ENCODE results near the gene RET.
"Not testable (repeated sequence)": the region's sequence is repeated elsewhere in the genome, so short reads cannot be mapped to it uniquely, and the experiment has no call there.

Gene RET

GRCh38 chr10:43079856-43080255 is 3.0 kb downstream of the RET start:
- DNase-seq: no peak

- no peak for DNase-seq
These were observed 5.2 kb downstream of the RET start for GRCh38 chr10:43082087-43082486.

GRCh38 chr10:43082746-43083145 is 5.9 kb downstream of the RET start:
- no peak for DNase-seq

GRCh38 chr10:43083764-43084163 is 6.9 kb downstream of the RET start:
- no peak for DNase-seq

- DNase-seq: no peak
These were observed 7.9 kb downstream of the RET start for GRCh38 chr10:43084812-43085211.

GRCh38 chr10:43086321-43086942 is 9.6 kb downstream of the RET start:
- DNase-seq: no peak

GRCh38 chr10:43089519-43089918 is 12.7 kb downstream of the RET start:
- DNase-seq: no peak

- DNase-seq: no peak
These were observed 13.3 kb downstream of the RET start for GRCh38 chr10:43090188-43090587.

GRCh38 chr10:43090664-43091063 is 13.8 kb downstream of the RET start:
- no peak for DNase-seq

- no peak for DNase-seq
These were observed 15.0 kb downstream of the RET start for GRCh38 chr10:43091846-43092245.

- DNase-seq: no peak
These were observed 16.7 kb downstream of the RET start for GRCh38 chr10:43093423-43094076.

GRCh38 chr10:43094085-43094484 is 17.2 kb downstream of the RET start:
- DNase-seq: no peak

GRCh38 chr10:43099339-43099738 is 22.5 kb downstream of the RET start:
- not testable (repeated sequence) for DNase-seq

GRCh38 chr10:43099928-43100327 is 23.1 kb downstream of the RET start:
- no peak for DNase-seq

- no peak for DNase-seq
These were observed 23.5 kb downstream of the RET start for GRCh38 chr10:43100366-43100765.

- no peak for DNase-seq
These were observed 25.4 kb downstream of the RET start for GRCh38 chr10:43102063-43102828.

GRCh38 chr10:43105102-43105955 is 28.5 kb downstream of the RET start:
- no peak for DNase-seq

GRCh38 chr10:43105956-43106229 is 29.0 kb downstream of the RET start:
- DNase-seq: no peak

GRCh38 chr10:43106256-43107091 is 29.6 kb downstream of the RET start:
- no peak for DNase-seq

- no peak for DNase-seq
These were observed 32.1 kb downstream of the RET start for GRCh38 chr10:43108951-43109350.

GRCh38 chr10:43109671-43110249 is 32.9 kb downstream of the RET start:
- DNase-seq: no peak
